ENCODE results near the gene ARHGAP24. TPM values are rescaled to one million over a fixed set of nuclear protein-coding genes. Genes with fewer than 3 reads are reported as not detected.

ARHGAP24 gene
- total RNA-seq, 3 donors from 2014 or later, result 20.6 to 60.2 (median 37.2) TPM

- no peaks in the 10 kb centered on the region for H3K9me3 ChIP-seq
- DNase-seq (ENCODE audit: low spot score in 2 of 2), result no peak
These were observed 531.1 kb downstream of the ARHGAP24 start for GRCh38 chr4:86006057-86006456.

GRCh38 chr4:86007042-86007441 is 532.1 kb downstream of the ARHGAP24 start:
- Histone ChIP-seq H3K36me3 (no peaks in the 10 kb centered on the region), H3K27ac (no peak overlapping the region), H3K4me1 (no peaks in the 10 kb centered on the region), H3K9me3 (no peaks in the 10 kb centered on the region), H3K27me3 (no peaks in the 10 kb centered on the region), H3K4me3 (no peak overlapping the region)
- intact Hi-C loops (cut with DNase I; ENCODE audit: low total_unique reads), result no loop called here
- TF ChIP-seq CTCF (IDR thresholded peaks at IDR 0.05), result no peak
- TF ChIP-seq POLR2A (IDR thresholded peaks at IDR 0.05), result no peak
- TF ChIP-seq POLR2AphosphoS5 (IDR thresholded peaks at IDR 0.05), result no peak
- DNase-seq (ENCODE audit: low spot score in 2 of 2), result no peak

More at GRCh38 chr4:86006057-86006456, 531.1 kb downstream of the ARHGAP24 start:
- H3K27me3 ChIP-seq, result no peaks in the 10 kb centered on the region
- no peaks in the 10 kb centered on the region for H3K36me3 ChIP-seq
- no peak for TF ChIP-seq POLR2A (IDR thresholded peaks at IDR 0.05)
- TF ChIP-seq CTCF (IDR thresholded peaks at IDR 0.05), result no peak
- no peak for TF ChIP-seq POLR2AphosphoS5 (IDR thresholded peaks at IDR 0.05)
- H3K4me3 ChIP-seq, result no peak overlapping the region
- no peak overlapping the region for H3K27ac ChIP-seq
- intact Hi-C loops (cut with DNase I; ENCODE audit: low total_unique reads), result no loop called here
- no peaks in the 10 kb centered on the region for H3K4me1 ChIP-seq

- H3K27me3 ChIP-seq, result no peaks in the 10 kb centered on the region
- H3K36me3 ChIP-seq, result no peaks in the 10 kb centered on the region
- TF ChIP-seq POLR2AphosphoS5 (IDR thresholded peaks at IDR 0.05) (no peak), POLR2A (IDR thresholded peaks at IDR 0.05) (no peak), CTCF (IDR thresholded peaks at IDR 0.05) (no peak)
- no peak for DNase-seq (ENCODE audit: low spot score in 2 of 2)
- H3K27ac ChIP-seq, result no peak overlapping the region
- H3K4me1 ChIP-seq, result no peaks in the 10 kb centered on the region
- H3K4me3 ChIP-seq, result no peak overlapping the region
- H3K9me3 ChIP-seq, result no peaks in the 10 kb centered on the region
- intact Hi-C loops (cut with DNase I; ENCODE audit: low total_unique reads), result no loop called here
These were observed 536.2 kb downstream of the ARHGAP24 start for GRCh38 chr4:86011117-86011516.

- no peak for TF ChIP-seq CTCF (IDR thresholded peaks at IDR 0.05)
- TF ChIP-seq POLR2A (IDR thresholded peaks at IDR 0.05), result no peak
- no peak for TF ChIP-seq POLR2AphosphoS5 (IDR thresholded peaks at IDR 0.05)
- Histone ChIP-seq H3K4me1 (no peaks in the 10 kb centered on the region), H3K36me3 (no peaks in the 10 kb centered on the region), H3K27ac (no peak overlapping the region), H3K4me3 (no peak overlapping the region), H3K9me3 (no peaks in the 10 kb centered on the region), H3K27me3 (no peaks in the 10 kb centered on the region)
- intact Hi-C loops (cut with DNase I; ENCODE audit: low total_unique reads), result no loop called here
- DNase-seq (ENCODE audit: low spot score in 2 of 2), result no peak
These were observed 538.7 kb downstream of the ARHGAP24 start for GRCh38 chr4:86013621-86014020.

GRCh38 chr4:86014599-86014998 is 539.6 kb downstream of the ARHGAP24 start:
- no peak for TF ChIP-seq POLR2AphosphoS5 (IDR thresholded peaks at IDR 0.05)
- no peak for TF ChIP-seq CTCF (IDR thresholded peaks at IDR 0.05)
- no peak for TF ChIP-seq POLR2A (IDR thresholded peaks at IDR 0.05)
- H3K9me3 ChIP-seq, result no peaks in the 10 kb centered on the region
- no peaks in the 10 kb centered on the region for H3K4me1 ChIP-seq
- DNase-seq (ENCODE audit: low spot score in 2 of 2), result no peak
- no peaks in the 10 kb centered on the region for H3K36me3 ChIP-seq
- no peak overlapping the region for H3K4me3 ChIP-seq
- no peak overlapping the region for H3K27ac ChIP-seq
- intact Hi-C loops (cut with DNase I; ENCODE audit: low total_unique reads), result no loop called here
- H3K27me3 ChIP-seq, result no peaks in the 10 kb centered on the region

Measured in breast epithelium (tissue), 4 donors.